GM19438 (cell line): ENCODE results near the gene KRT3.
"Not testable (repeated sequence)": the region's sequence is repeated elsewhere in the genome, so short reads cannot be mapped to it uniquely, and the experiment has no call there.

Source experiments
- ATAC-seq: cut with Tn5 transposase; IDR thresholded peaks from one replicate; pipeline ENCODE4 v1.9.1; 2021; ENCODE audit warnings: low read depth; ENCODE audit not compliant: unreplicated experiment

Gene KRT3

GRCh38 chr12:52763991-52764390 is 31.9 kb downstream of the KRT3 start:
- ATAC-seq, result no peak

GRCh38 chr12:52763036-52763659 is 32.8 kb downstream of the KRT3 start:
- ATAC-seq, result no peak

DNA sequence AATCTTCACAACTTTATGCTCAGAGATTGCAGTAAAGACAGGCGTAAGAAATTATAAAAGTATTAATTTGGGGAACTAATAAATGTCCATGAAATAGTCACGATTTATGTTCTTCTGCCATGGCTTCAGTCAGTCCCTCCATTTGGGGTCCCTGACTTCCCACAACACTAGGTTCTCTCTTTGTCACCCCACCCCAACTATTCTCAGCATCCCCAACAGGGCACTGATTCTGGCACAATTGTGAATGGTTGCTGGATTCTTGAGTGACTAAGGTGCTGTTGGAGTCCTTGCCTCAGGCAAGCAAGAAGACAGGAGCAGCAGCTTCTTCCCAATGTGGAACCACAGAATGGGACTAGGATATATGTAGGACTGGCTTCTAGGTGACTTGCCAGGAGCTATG is 34.1 kb downstream of the KRT3 start:
- ATAC-seq, result no peak

- not testable (repeated sequence) for ATAC-seq
Measured at GRCh38 chr12:52761218-52761617, 34.7 kb downstream of the KRT3 start.

DNA sequence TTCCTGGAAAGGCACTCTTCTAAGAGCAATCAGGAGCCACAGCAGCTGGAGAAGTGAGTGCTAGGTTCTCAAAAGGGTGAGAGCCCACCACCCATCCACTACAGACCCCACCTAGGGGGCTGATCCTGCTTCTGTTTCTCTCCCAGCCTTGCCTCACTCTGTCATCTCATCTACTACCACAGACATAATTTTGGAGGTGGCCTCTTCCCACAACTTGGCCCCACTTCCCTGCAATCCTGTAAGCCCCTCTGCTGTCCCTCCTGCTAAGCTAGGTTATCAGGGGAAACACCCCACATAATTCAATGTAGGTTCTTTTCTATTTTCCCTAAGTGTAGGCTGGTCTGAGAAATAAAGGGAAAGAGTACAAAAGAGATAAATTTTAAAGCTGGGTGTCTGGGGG is 35.3 kb downstream of the KRT3 start:
- no peak for ATAC-seq

- no peak for ATAC-seq
Measured at GRCh38 chr12:52759695-52760094, 36.2 kb downstream of the KRT3 start.

- no peak for ATAC-seq
Measured at GRCh38 chr12:52759218-52759617, 36.7 kb downstream of the KRT3 start.

GRCh38 chr12:52757449-52758176 is 38.3 kb downstream of the KRT3 start:
- ATAC-seq, result no peak

GRCh38 chr12:52756281-52756960 is 39.5 kb downstream of the KRT3 start:
- no peak for ATAC-seq

DNA sequence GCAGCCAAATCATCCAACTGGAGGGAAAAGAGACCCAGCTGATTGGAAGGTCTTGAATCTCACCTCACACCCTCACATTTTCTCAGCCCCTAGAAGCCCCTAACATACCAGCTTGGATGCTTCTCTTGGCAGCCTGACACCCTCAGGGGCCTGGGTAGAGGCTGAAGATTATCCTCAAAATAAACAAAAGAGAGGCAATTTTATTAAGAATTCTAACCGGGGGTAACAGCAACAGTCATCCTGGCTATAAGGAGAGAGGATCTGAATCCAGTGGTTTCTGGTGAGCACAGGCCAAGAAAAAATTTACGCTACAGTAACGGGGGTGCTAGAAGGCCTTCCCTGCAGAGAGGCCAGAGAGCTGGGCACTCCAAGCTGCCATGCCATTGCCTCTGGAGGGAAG is 40.4 kb downstream of the KRT3 start:
- no peak for ATAC-seq

DNA sequence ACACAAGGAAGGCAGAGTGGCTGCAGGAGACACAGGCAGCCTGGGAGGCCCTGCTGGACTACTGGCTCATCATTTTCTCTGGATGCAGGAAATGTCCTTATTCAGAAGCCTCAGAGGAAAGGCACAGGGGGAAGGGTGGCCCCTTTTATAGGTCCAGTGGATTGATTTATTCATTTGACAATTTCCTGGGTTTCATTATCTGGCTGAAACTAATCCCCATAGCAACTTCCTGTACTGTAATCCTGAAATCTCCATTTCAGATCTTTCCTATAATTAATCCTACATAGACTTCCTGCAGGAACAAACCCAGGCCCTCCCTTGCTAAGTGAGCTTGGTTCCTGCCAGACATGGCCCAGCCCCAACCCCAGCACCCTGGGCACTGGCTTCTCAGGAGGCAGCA is 41.8 kb downstream of the KRT3 start:
- no peak for ATAC-seq

- ATAC-seq, result no peak
Measured at GRCh38 chr12:52753283-52753682, 42.6 kb downstream of the KRT3 start.

GRCh38 chr12:52752516-52752915 is 43.4 kb downstream of the KRT3 start:
- ATAC-seq, result no peak

GRCh38 chr12:52751795-52752194 is 44.1 kb downstream of the KRT3 start:
- no peak for ATAC-seq

DNA sequence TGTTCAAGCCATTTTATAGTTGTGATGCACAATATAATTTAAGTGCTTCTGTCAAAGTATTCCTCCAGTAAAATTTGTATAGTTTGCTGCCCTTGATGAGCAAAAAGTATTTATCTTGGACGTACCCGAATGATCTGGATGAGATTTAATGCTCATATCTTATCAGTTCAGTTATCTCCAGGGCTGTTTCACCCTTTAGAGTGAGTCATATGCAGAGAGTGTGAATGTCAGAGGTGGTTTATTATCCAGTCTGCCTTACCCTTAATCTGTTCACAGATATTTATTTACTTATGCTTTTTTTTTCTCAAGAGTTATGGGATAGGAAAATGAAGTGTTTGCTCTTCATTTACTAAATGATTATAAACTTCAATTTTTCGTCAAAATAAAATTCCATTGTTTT is 45.4 kb downstream of the KRT3 start:
- ATAC-seq, result not testable (repeated sequence)

DNA sequence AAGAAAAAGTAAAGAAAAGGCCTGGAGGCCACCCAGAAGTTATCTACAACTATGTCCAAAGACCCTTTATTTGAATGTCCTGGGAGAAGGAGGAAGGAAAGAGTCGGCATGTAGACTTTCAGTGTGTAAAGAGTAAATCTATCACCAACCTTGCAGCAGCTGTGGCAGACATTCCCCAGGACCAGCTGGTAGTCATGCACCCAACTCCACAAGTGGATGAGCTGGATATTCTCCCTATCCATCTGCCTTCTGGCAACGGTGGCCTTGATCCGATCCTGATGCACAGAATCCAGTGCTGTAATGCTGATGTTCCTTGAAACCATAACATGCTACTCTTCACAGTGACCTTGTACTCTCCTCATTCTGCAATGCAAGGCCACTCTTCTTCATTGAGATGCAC is 46.1 kb downstream of the KRT3 start:
- no peak for ATAC-seq

- ATAC-seq, result no peak
Measured at GRCh38 chr12:52748578-52748977, 47.3 kb downstream of the KRT3 start.

DNA sequence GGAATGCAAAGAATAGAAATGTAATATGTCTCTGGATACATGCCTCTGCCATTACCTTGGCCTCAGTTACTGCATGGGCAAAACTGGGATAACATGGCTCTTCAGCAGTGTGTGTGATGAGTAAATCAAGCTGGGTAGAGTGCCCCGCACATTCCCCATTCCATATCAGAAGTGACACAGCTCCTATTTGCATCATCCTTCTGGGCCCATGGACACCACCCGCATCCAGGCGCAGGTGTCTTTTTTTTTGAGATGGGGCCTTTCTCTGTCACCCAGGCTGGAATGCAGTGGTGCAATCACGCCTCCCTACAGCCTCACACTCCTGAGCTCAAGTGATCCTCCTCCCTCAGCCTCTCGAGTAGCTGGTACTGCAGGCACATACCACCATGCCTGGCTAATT is 50.4 kb downstream of the KRT3 start:
- ATAC-seq, result no peak

- no peak for ATAC-seq
Measured at GRCh38 chr12:52744493-52745156, 51.3 kb downstream of the KRT3 start.

DNA sequence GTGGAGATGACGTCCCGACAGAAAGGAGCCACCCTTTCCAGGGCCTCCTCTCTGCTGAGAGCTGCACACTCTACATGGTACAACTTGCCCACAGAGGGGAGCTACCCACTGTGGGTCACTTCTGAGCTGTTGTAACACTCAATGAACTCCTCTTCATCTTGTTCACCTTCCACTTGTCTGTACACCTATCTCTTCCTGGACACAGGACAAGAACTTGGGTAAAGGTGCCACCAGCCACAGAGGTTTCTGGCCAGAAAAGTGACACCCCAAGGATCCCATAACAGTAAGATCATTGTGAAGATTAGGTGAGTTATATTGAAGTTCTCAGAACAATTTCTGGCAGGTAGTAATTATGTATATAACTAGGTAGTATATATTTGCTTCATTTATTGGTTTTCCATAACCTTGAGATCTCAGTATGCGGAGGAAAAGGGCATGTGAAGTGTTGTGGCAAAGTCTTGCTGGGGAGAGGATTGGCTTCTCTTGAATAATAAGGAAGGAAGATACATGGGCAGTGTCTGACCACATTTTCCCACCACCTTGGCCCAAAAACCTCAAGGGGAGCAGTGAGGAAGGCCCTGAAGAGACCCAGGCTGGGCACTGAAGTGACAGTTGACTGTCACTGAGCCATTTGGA is 53.0 kb downstream of the KRT3 start:
- ATAC-seq, result no peak

DNA sequence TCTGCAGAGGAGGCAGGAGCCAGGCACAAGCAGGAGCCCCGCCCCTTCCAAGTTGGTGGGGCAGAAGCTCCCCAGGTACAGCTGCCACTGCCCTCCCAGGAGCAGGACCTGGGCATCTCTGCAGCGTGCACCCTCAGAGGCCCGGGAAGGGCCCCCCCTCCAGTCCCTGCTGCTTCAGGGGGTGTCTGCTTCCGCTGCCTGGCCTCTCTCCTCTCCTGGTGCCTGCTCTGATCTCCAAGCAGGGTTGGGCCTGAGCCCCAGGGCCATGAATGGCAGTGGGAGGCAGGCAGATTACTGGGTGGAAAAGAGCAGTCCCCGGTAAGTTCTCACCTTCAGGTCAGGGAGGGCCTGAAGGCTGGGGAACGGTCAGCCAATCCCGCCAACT is 53.7 kb downstream of the KRT3 start:
- no peak for ATAC-seq
